ENCODE data around the gene SNRNP70. TPM values are rescaled to one million over a fixed set of nuclear protein-coding genes. Genes with fewer than 3 reads are reported as not detected.

The SNRNP70 gene
- total and polyA plus RNA-seq, 2 experiments from 2014 or later = 243 to 361 TPM

DNA sequence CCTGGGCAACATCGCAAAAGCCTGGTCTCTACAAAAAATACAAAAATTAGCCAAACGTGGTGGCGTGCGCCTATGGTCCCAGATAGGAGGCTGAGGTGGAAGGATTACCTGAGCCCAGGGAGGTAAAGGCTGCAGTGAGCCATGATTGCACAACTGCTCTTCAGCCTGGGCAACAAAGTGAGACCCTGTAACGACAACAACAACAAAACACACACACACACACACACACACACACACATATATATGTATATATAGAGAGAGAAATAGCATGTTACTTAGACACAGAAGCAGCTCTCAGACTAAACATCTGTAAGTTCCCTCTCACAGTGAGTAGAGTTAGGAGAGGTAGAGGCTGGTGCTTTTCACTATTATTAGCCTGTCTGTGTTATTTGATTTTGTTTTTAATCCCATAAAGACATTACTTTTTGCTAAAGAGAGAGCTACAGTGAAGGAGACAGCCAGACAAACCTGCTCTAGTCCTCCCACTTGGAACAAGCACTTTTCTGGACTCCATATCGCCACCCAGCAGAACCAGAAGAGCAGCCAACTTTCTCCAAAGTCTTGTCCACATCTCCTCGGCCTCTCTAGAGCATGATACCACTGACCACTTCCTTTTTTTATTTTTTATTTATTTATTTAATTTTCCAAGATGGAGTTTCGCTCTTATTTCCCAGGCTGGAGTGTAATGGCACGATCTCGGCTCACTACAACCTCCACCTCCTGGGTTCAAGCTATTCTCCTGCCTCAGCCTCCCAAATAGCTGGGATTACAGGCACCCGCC, 26.2 kb downstream of the SNRNP70 start:
- Mint-ChIP-seq H3K27ac (no peak overlapping the region), H3K36me3 (ENCODE audit: low read depth) (peaks cover 30% of the 10 kb centered on the region), H3K27me3 (ENCODE audit: insufficient read depth, low read depth, poor library complexity) (peaks cover 29% of the 10 kb centered on the region), H3K4me1 (peaks cover 24% of the 10 kb centered on the region), H3K9me3 (no peaks in the 10 kb centered on the region; the same call in 2 of the 3 replicates), H3K4me3 (no peak overlapping the region)
- Histone ChIP-seq H2AFZ (no peak overlapping the region), H4K20me1 (replicated peaks; ENCODE audit: insufficient read depth) (peaks cover 20% of the 10 kb centered on the region; the same call in 1 of the 2 replicates), H3K27me3 (ENCODE audit: insufficient read depth) (peaks cover 5% of the 10 kb centered on the region; the same call in 1 of the 2 replicates), H3K27ac (ENCODE audit: low read depth) (no peak overlapping the region), H3K4me1 (ENCODE audit: insufficient read depth) (peaks cover 4% of the 10 kb centered on the region; the same call in 1 of the 2 replicates), H3K4me3 (no peak overlapping the region), H3K79me2 (replicated peaks; ENCODE audit: insufficient read depth) (no peaks in the 10 kb centered on the region), H3F3A (replicated peaks; ENCODE audit: low read depth) (peaks cover 22% of the 10 kb centered on the region), H3K36me3 (ENCODE audit: insufficient read depth) (0 out of 2 replicates have a peak, but pooled peaks cover 10% of the 10 kb centered on the region), H3K9me2 (ENCODE audit: insufficient read depth) (no peaks in the 10 kb centered on the region), H3K4me2 (no peak overlapping the region)
- DNase-seq (ENCODE audit: low spot score) (no peak), ATAC-seq (no peak)
- peak in 1 of 2 experiments; percentile 18; a peak in 1 of 4 replicates for TF ChIP-seq CTCF (conservative IDR thresholded peaks at IDR 0.05; ENCODE audit: low read depth in 2 of 2)
- no peak for TF ChIP-seq ETS1 (IDR thresholded peaks at IDR 0.05)

DNA sequence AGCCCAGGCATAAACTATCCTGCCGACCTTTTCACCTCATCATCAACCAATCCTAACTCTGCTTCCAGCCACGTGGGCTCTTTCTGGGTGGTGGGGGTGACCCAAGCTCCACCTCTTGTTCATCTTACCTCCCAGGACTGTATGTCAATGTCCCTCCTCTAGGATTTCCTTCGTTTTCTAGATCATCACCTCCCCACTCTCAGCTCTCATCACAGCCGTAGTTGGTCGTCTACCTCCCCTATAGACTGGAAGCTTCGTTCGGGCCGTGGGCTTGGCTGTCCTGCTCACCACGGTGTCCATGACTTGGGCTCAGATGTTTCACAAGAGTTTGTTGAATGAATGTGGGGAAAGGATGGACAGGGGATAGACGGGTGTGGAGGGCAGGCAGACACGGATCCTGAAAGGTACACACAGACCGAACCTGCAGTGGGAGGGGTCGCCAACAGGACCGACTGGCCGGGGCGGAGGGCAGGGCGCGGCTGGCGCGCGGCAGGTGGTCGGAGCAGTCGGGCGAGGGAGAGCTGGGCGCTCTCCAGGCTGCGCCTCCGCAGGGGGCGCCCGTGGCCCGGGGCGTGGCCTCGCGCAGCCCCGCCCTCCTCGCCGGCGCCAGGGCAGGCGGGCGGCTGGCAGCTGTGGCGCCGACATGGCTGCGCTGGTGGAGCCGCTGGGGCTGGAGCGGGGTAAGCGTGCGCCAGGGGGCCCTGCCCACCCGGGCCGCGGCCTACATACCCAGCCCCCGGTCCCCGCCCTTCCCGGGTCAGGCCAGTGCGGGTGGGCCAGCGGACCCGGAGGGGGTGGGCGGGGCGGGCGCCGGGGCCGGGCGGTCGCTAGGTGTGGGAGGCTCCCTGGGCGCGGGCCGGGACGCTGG, 28.7 kb downstream of the SNRNP70 start, which contains the start of gene LIN7B:
Gene LIN7B, plus strand, starts transcription at position 609 of the 868 bp plus-strand sequence. Its CDS starts 35 bp downstream, at position 644.
- H3K27ac Mint-ChIP-seq = no peak within 1 kb of the TSS

More for the DNA sequence above, 28.7 kb downstream of the SNRNP70 start, which contains the start of gene LIN7B:
- H3K4me1 Mint-ChIP-seq = peaks cover 11% of the 10 kb centered on the region
- H3K9me3 Mint-ChIP-seq = no peaks in the 10 kb centered on the region
- peaks cover 7% of the 10 kb centered on the region for H3K36me3 Mint-ChIP-seq (ENCODE audit: low read depth)
- peak within 1 kb of the TSS; percentile 99 for H2AFZ ChIP-seq
- no peak within 1 kb of the TSS for H3K27ac ChIP-seq (ENCODE audit: low read depth)
- H3K9me2 ChIP-seq (ENCODE audit: insufficient read depth) = no peaks in the 10 kb centered on the region
- H3K27me3 Mint-ChIP-seq (ENCODE audit: insufficient read depth, low read depth, poor library complexity) = peaks cover 30% of the 10 kb centered on the region
- DNase-seq (ENCODE audit: low spot score) (peak; percentile 84), ATAC-seq (peak; percentile 37)
- peaks cover 5% of the 10 kb centered on the region; the same call in 1 of the 2 replicates for H3K27me3 ChIP-seq (ENCODE audit: insufficient read depth)
- H3K79me2 ChIP-seq (replicated peaks; ENCODE audit: insufficient read depth) = no peaks in the 10 kb centered on the region
- peak within 1 kb of the TSS; percentile 80 for H3K4me3 ChIP-seq
- peak within 1 kb of the TSS; percentile 96 for H3K4me2 ChIP-seq
- H3F3A ChIP-seq (replicated peaks; ENCODE audit: low read depth) = peaks cover 11% of the 10 kb centered on the region
- peaks cover 13% of the 10 kb centered on the region; the same call in 1 of the 2 replicates for H4K20me1 ChIP-seq (replicated peaks; ENCODE audit: insufficient read depth)
- peak within 1 kb of the TSS; percentile 78 for H3K4me3 Mint-ChIP-seq
- TF ChIP-seq CTCF (conservative IDR thresholded peaks at IDR 0.05; ENCODE audit: low read depth in 2 of 2) = peak; percentile 36 to 39; a peak in 3 of 4 replicates
- no peak for TF ChIP-seq EZH2 (IDR thresholded peaks at IDR 0.05; ENCODE audit: low read depth, unreplicated experiment)
- H3K36me3 ChIP-seq (ENCODE audit: insufficient read depth) = no peaks in the 10 kb centered on the region
- H3K4me1 ChIP-seq (ENCODE audit: insufficient read depth) = peaks cover 8% of the 10 kb centered on the region

All from GM23338 (cell line).